Mononuclear cell (primary cell): ENCODE results near the gene KRTAP4-16. TPM values are rescaled to one million over a fixed set of nuclear protein-coding genes. Genes with fewer than 3 reads are reported as not detected.
"Not testable (repeated sequence)": the region's sequence is repeated elsewhere in the genome, so short reads cannot be mapped to it uniquely, and the experiment has no call there.

Experiments used
- H3K27me3 ChIP-seq: 2 replicates; pipeline ENCODE4 v1.6.0; 2011; ENCODE audit warnings: low read length, control low read depth; ENCODE audit not compliant: insufficient read depth
- H3K4me1 ChIP-seq: 2 replicates; pipeline ENCODE4 v1.5.1; 2011; ENCODE audit warnings: mild to moderate bottlenecking, low read length, control low read depth; ENCODE audit not compliant: insufficient read depth
- H3K4me3 ChIP-seq: 2 replicates; pipeline ENCODE4 v1.5.1; 2011; ENCODE audit warnings: mild to moderate bottlenecking, low read length, moderate library complexity
- H3K9me3 ChIP-seq: 2 replicates; pipeline ENCODE4 v1.5.1; 2011; ENCODE audit warnings: low read depth, mild to moderate bottlenecking, control low read depth, low read length
- total RNA-seq: library from RNA; depleted of rRNA; stranded (reverse); fragments of >200 nt; gene quantifications from one replicate; pipeline ENCODE4 v1.2.3, GENCODE V29; 2012

The KRTAP4-16 gene
- total RNA-seq, 1 donor = not detected

GRCh38 chr17:41067281-41067680, 34.7 kb downstream of the KRTAP4-16 start:
- no peak overlapping the region for H3K4me3 ChIP-seq
- H3K4me1 ChIP-seq = no peaks in the 10 kb centered on the region
- peaks cover 7% of the 10 kb centered on the region for H3K27me3 ChIP-seq
- no peaks in the 10 kb centered on the region for H3K9me3 ChIP-seq

GRCh38 chr17:41065829-41066624, 36.0 kb downstream of the KRTAP4-16 start, which contains the start of gene KRTAP2-4:
TSS of gene KRTAP2-4 (minus strand) at chr17:41065879. CDS start at chr17:41065845, 34 bp downstream.
- H3K4me1 ChIP-seq = no peaks in the 10 kb centered on the region
- no peak within 1 kb of the TSS for H3K4me3 ChIP-seq
- no peaks in the 10 kb centered on the region for H3K9me3 ChIP-seq
- H3K27me3 ChIP-seq = peaks cover 15% of the 10 kb centered on the region

- H3K4me3 ChIP-seq, H3K9me3 ChIP-seq, H3K4me1 ChIP-seq: not testable (repeated sequence)
- peaks cover 20% of the 10 kb centered on the region for H3K27me3 ChIP-seq
These were observed 36.9 kb downstream of the KRTAP4-16 start for GRCh38 chr17:41065016-41065689.

DNA sequence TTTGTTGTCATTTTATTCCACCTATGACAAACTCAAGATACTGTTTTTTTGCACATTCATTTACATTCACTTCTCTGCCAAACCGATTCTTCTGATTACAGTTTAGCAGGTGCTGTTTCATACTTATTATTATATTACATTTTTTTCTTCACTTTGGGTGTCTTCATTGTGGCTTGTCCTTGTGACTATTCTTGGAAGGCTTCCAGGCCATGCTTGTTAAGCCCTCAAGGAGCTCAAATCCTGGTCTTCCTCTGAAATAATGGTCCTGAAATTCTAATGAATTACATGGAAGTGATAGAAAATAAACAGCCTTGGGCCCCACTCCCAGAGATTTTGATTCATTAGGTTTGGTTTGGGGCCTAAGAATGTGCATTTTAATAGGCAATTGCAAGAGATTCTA, 37.7 kb downstream of the KRTAP4-16 start:
- H3K27me3 ChIP-seq = peaks cover 22% of the 10 kb centered on the region
- no peaks in the 10 kb centered on the region for H3K4me1 ChIP-seq
- no peaks in the 10 kb centered on the region for H3K9me3 ChIP-seq
- no peak overlapping the region for H3K4me3 ChIP-seq

DNA sequence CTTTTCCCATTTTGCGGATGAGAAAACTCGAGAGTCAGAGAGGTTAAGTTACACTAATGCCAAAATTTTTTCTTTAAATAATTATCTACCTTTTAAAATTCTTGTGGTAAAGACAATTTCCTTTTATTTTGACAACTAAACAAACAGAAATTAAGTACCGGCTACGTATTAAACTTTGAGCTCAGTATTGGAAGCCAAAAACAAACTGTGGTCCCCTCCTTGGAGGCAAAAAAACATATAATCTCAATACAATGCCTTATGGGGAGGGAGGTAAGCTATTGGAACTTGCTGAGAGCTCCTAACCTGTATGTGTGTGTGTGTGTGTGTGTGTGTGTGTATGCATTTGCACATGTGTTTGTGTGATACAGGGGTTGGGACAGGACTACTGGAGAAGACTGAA, 38.6 kb downstream of the KRTAP4-16 start:
- no peaks in the 10 kb centered on the region for H3K4me1 ChIP-seq
- H3K4me3 ChIP-seq = no peak overlapping the region
- no peaks in the 10 kb centered on the region for H3K9me3 ChIP-seq

GRCh38 chr17:41061964-41062363, 40.0 kb downstream of the KRTAP4-16 start:
- H3K27me3 ChIP-seq = peaks cover 30% of the 10 kb centered on the region
- H3K9me3 ChIP-seq = no peaks in the 10 kb centered on the region
- no peak overlapping the region for H3K4me3 ChIP-seq
- no peaks in the 10 kb centered on the region for H3K4me1 ChIP-seq

More for the DNA sequence above, 38.6 kb downstream of the KRTAP4-16 start:
- peaks cover 25% of the 10 kb centered on the region for H3K27me3 ChIP-seq

GRCh38 chr17:41060052-41060604, 41.9 kb downstream of the KRTAP4-16 start, which contains the start of gene KRTAP2-3:
TSS of gene KRTAP2-3 (minus strand) at chr17:41060114. CDS start at chr17:41060050, 64 bp downstream.
- H3K4me3 ChIP-seq = no peak within 1 kb of the TSS
- no peaks in the 10 kb centered on the region for H3K9me3 ChIP-seq
- peaks cover 30% of the 10 kb centered on the region for H3K27me3 ChIP-seq
- H3K4me1 ChIP-seq = no peaks in the 10 kb centered on the region

- H3K9me3 ChIP-seq, H3K4me1 ChIP-seq: not testable (repeated sequence)
These were observed 42.5 kb downstream of the KRTAP4-16 start for GRCh38 chr17:41059276-41060051.

DNA sequence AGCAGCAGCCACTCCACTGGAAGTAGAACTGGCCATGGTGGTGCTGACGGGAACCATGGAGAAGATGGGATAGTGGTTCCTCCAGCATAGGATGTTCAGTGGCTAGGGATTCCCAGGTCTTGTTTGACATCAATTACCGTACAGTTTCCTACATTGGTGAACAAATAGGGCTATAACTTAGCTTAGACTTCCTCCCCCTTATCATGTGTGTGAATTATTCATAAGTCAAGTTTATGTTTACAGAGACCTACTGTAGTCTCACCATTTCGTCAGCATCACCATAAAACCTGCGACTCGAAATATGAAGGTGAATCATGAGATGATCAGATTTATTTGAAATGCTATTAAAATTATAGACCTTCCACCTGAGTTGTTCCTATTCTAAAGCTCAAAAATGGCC, 43.3 kb downstream of the KRTAP4-16 start:
- Histone ChIP-seq H3K4me3 (no peak overlapping the region), H3K27me3 (peaks cover 30% of the 10 kb centered on the region), H3K9me3 (no peaks in the 10 kb centered on the region), H3K4me1 (no peaks in the 10 kb centered on the region)

More at GRCh38 chr17:41059276-41060051, 42.5 kb downstream of the KRTAP4-16 start:
- H3K27me3 ChIP-seq = peaks cover 30% of the 10 kb centered on the region
- not testable (repeated sequence) for H3K4me3 ChIP-seq

GRCh38 chr17:41057547-41057946, 44.5 kb downstream of the KRTAP4-16 start:
- Histone ChIP-seq H3K27me3 (peaks cover 26% of the 10 kb centered on the region), H3K4me1 (no peaks in the 10 kb centered on the region), H3K9me3 (no peaks in the 10 kb centered on the region)

DNA sequence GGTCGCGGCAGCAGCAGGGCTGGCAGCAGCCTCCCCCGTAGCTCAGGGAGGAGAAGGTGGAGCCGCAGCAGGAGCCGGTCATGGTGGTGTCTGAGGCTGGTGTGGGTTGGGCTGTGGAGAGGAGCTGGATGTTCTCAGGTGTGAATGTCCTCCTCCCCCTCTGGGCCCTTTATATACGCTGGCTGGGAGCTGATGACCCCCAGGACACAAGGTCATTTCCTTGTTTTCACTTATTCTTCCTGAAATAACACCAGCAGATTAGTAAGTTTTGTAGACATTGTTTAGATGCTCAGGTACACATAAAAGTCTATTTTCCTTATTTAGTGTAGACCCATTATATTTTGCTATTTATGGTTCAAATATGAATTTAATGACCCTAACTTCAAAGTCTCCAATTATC, 46.9 kb downstream of the KRTAP4-16 start, which contains the start of gene KRTAP2-2:
Gene KRTAP2-2 (minus strand): TSS at position 101 of the 400 bp plus-strand sequence. CDS start 19 bp downstream, at position 82.
- H3K27me3 ChIP-seq, H3K4me3 ChIP-seq, H3K4me1 ChIP-seq, H3K9me3 ChIP-seq: not testable (repeated sequence)

More at GRCh38 chr17:41057547-41057946, 44.5 kb downstream of the KRTAP4-16 start:
- no peak overlapping the region for H3K4me3 ChIP-seq

- not testable (repeated sequence) for H3K27me3 ChIP-seq, H3K9me3 ChIP-seq, H3K4me1 ChIP-seq, H3K4me3 ChIP-seq
These were observed 47.5 kb downstream of the KRTAP4-16 start for GRCh38 chr17:41054556-41054955.

DNA sequence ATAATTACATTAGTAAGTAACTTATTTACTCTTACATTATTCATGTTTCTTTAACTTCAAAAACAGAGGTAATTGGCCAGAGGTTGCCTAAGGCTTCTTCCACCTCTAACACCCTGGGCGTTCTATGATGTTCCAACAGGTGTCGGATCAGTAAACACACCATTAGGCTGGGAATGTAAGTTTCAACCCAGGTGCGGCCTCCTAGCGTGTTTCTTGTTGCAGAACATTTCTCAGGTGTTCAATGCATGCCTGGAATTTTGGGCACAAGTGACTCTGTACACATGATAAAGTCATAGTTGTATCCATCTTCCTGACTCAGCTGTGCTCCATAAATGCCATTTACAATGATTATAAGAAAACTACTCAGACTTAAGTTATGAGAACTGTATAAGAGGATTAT, 48.0 kb downstream of the KRTAP4-16 start:
- no peaks in the 10 kb centered on the region for H3K9me3 ChIP-seq
- no peaks in the 10 kb centered on the region for H3K4me1 ChIP-seq
- peaks cover 8% of the 10 kb centered on the region for H3K27me3 ChIP-seq
- H3K4me3 ChIP-seq = no peak overlapping the region

DNA sequence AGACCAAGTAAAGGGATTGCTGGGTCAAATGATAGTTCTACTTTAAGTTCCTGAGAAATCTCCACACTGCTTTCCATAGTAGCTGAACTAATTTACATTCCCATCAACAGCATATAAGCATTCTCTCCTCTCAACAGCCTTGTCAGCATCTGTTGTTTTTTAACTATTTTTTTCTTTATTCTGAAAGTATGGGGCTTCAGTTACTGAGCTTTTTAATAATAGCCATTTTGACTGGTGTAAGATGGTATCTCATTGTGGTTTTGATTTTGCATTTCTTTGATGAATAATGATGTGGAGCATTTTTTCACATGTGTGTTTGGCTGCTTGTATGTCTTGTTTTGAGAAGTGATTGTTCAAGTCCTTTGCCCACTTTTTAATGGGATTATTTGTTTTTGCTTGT, 49.4 kb downstream of the KRTAP4-16 start:
- no peak overlapping the region for H3K4me3 ChIP-seq
- H3K9me3 ChIP-seq = no peaks in the 10 kb centered on the region
- H3K27me3 ChIP-seq = no peaks in the 10 kb centered on the region
- H3K4me1 ChIP-seq = no peaks in the 10 kb centered on the region
